ENCODE data around the gene COX20. TPM values are rescaled to one million over a fixed set of nuclear protein-coding genes. Genes with fewer than 3 reads are reported as not detected.
A peak's percentile ranks its signal among the peaks of the same experiment; 100 is the strongest.

COX20 gene
- total RNA-seq, 1 experiment from 2014 or later: 50.0 TPM

- peak; percentile 99 for DNase-seq
- peaks cover 54% of the 10 kb centered on the region for H3K79me2 ChIP-seq (ENCODE audit: low read length)
- peak; percentile 74 for ATAC-seq
- intact Hi-C loops (cut with micrococcal nuclease): loop anchor here (1.0 to 5.0 kb wide), 5 partner anchors 29 to 178 kb away; partner anchors contain the start of gene COX20
- H3K4me3 ChIP-seq (ENCODE audit: low read length): peak within 1 kb of the TSS; percentile 80
- H3K9me3 ChIP-seq (ENCODE audit: low read length): no peaks in the 10 kb centered on the region
- H3K4me1 ChIP-seq (ENCODE audit: insufficient read depth, low read length): peaks cover 24% of the 10 kb centered on the region
- no TSS peak for BruUV-seq (replicated peaks)
- no peaks in the 10 kb centered on the region for H3K9me2 ChIP-seq (replicated peaks; ENCODE audit: low read length)
- ChIA-PET CTCF (interaction anchor here (1.0 to 1.4 kb wide), 2 partner anchors 178 kb away, joined by 3 to 4 read pairs; no protein-coding TSS in a partner anchor), POLR2A (ENCODE audit: unreplicated experiment) (interaction anchor here (0.6 to 1.9 kb wide), 8 partner anchors 12 to 396 kb away, joined by 3 to 15 read pairs (median 4); a partner anchor contains a TSS)
- peaks cover 34% of the 10 kb centered on the region for H3K36me3 ChIP-seq (ENCODE audit: low read depth, low read length)
- peak within 1 kb of the TSS; percentile 72 for H3K27ac ChIP-seq (ENCODE audit: low read length)
- H3K4me2 ChIP-seq (ENCODE audit: low read length): peak within 1 kb of the TSS; percentile 86
- no peaks in the 10 kb centered on the region for H3K27me3 ChIP-seq (ENCODE audit: low read length)
- peaks cover 34% of the 10 kb centered on the region for H4K20me1 ChIP-seq (ENCODE audit: low read length)
- no peak for TF ChIP-seq EZH2phosphoT487 (IDR thresholded peaks at IDR 0.05; ENCODE audit: borderline replicate concordance, low read length)
- no peak; the same call in 1 of the 2 replicates for TF ChIP-seq CTCF (conservative IDR thresholded peaks at IDR 0.05; ENCODE audit: low read depth, low read length)
- no peak for TF ChIP-seq EZH2 (IDR thresholded peaks at IDR 0.05; ENCODE audit: low read length, unreplicated experiment)
- H3F3A ChIP-seq (ENCODE audit: low read length, unreplicated experiment): no peaks in the 10 kb centered on the region
- peak within 1 kb of the TSS; percentile 95 for H3K9ac ChIP-seq (ENCODE audit: low read length)
- H2AFZ ChIP-seq (ENCODE audit: low read length): peak within 1 kb of the TSS; percentile 89
Measured at GRCh38 chr1:244864253-244865027, 29.0 kb downstream of the COX20 start, which contains the start of gene HNRNPU. HNRNPU (minus strand) TSS chr1:244864543; CDS start chr1:244864307, 236 bp downstream.

- BruUV-seq (replicated peaks): TSS peak; percentile 93
- intact Hi-C loops (cut with micrococcal nuclease): no loop called here
- H3K4me2 ChIP-seq (ENCODE audit: low read length): peak overlapping the region; percentile 86
- no peaks in the 10 kb centered on the region for H3K27me3 ChIP-seq (ENCODE audit: low read length)
- DNase-seq: no peak
- TF ChIP-seq EZH2 (IDR thresholded peaks at IDR 0.05; ENCODE audit: low read length, unreplicated experiment) (no peak), EZH2phosphoT487 (IDR thresholded peaks at IDR 0.05; ENCODE audit: borderline replicate concordance, low read length) (no peak), CTCF (conservative IDR thresholded peaks at IDR 0.05; ENCODE audit: low read depth, low read length) (no peak)
- peaks cover 28% of the 10 kb centered on the region for H3K36me3 ChIP-seq (ENCODE audit: low read depth, low read length)
- H3K79me2 ChIP-seq (ENCODE audit: low read length): peaks cover 48% of the 10 kb centered on the region
- H3K9me2 ChIP-seq (replicated peaks; ENCODE audit: low read length): no peaks in the 10 kb centered on the region
- peak overlapping the region; percentile 59 for H3K27ac ChIP-seq (ENCODE audit: low read length)
- peaks cover 23% of the 10 kb centered on the region for H3K4me1 ChIP-seq (ENCODE audit: insufficient read depth, low read length)
- peaks cover 28% of the 10 kb centered on the region for H4K20me1 ChIP-seq (ENCODE audit: low read length)
- 0 out of 2 replicates have a peak, but pooled peaks have one; percentile 0 for ATAC-seq
- no peaks in the 10 kb centered on the region for H3K9me3 ChIP-seq (ENCODE audit: low read length)
- CTCF ChIA-PET: interaction anchor here (1.4 kb wide), 1 partner anchor 177 kb away, joined by 3 read pairs; no protein-coding TSS in a partner anchor
- peak overlapping the region; percentile 89 for H2AFZ ChIP-seq (ENCODE audit: low read length)
- POLR2A ChIA-PET (ENCODE audit: unreplicated experiment): interaction anchor here (0.6 kb wide), 1 partner anchor 107 kb away, joined by 4 read pairs; no protein-coding TSS in a partner anchor
- H3K4me3 ChIP-seq (ENCODE audit: low read length): peak overlapping the region; percentile 80
- peak overlapping the region; percentile 95 for H3K9ac ChIP-seq (ENCODE audit: low read length)
- no peaks in the 10 kb centered on the region for H3F3A ChIP-seq (ENCODE audit: low read length, unreplicated experiment)
Measured at GRCh38 chr1:244865028-244865371, 29.5 kb downstream of the COX20 start.

Measured in PC-3 (cell line).